Measurements from ENCODE around the gene PCDHGA8.

The PCDHGA8 gene

DNA sequence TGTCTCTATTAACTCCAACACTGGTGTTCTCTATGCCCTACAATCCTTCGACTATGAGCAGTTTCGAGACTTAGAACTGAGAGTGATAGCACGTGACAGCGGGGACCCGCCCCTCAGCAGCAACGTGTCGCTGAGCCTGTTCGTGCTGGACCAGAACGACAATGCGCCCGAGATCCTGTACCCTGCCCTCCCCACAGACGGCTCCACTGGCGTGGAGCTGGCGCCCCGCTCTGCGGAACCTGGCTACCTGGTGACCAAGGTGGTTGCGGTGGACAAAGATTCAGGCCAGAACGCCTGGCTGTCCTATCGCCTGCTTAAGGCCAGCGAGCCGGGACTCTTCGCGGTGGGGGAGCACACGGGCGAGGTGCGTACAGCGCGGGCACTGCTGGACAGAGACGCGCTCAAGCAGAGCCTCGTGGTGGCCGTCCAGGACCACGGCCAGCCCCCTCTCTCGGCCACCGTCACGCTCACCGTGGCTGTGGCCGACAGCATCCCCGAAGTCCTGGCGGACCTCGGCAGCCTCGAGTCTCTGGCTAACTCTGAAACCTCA is 30.4 kb downstream of the PCDHGA8 start:
- H3K4ac ChIP-seq (ENCODE audit: low read depth in 1 of 2, low read length in 2 of 2) = no peak overlapping the region
- no peak overlapping the region for H3K18ac ChIP-seq (ENCODE audit: low read depth in 1 of 2, low read length in 2 of 2)
- WGBS = 97% methylated on average over 42 of the region's 42 CpGs
- H3K9ac ChIP-seq (ENCODE audit: low read length) = no peak overlapping the region
- H3K36me3 ChIP-seq (ENCODE audit: control insufficient read depth in 1 of 2, insufficient read depth in 2 of 2, low read depth in 1 of 2, low read length in 2 of 2) = peaks cover 29 to 54% of the 10 kb centered on the region in 2 experiments
- H3K23ac ChIP-seq (ENCODE audit: low read length in 2 of 2) = no peak overlapping the region
- no peak for DNase-seq
- H2AK5ac ChIP-seq (ENCODE audit: low read length, severe bottlenecking) = no peak overlapping the region
- no peak overlapping the region for H2BK120ac ChIP-seq (ENCODE audit: low read depth, low read length)
- H3K9me3 ChIP-seq (ENCODE audit: control insufficient read depth, low read length) = peaks cover 38% of the 10 kb centered on the region
- no peak overlapping the region for H2AFZ ChIP-seq (ENCODE audit: low read depth, low read length)
- H3K4me2 ChIP-seq (ENCODE audit: low read length, poor library complexity, severe bottlenecking) = no peak overlapping the region
- H2BK15ac ChIP-seq (ENCODE audit: low read depth, poor library complexity, severe bottlenecking) = no peak overlapping the region
- H3K4me1 ChIP-seq (ENCODE audit: control insufficient read depth, insufficient read depth, low read depth, low read length) = peaks cover 10% of the 10 kb centered on the region
- no peak overlapping the region for H4K8ac ChIP-seq (ENCODE audit: low read length)
- no peaks in the 10 kb centered on the region for H3K27me3 ChIP-seq (ENCODE audit: control insufficient read depth in 1 of 2, insufficient read depth in 1 of 2, low read length in 2 of 2)
- H2BK5ac ChIP-seq (ENCODE audit: low read depth, low read length, poor library complexity, severe bottlenecking) = no peak overlapping the region
- H3K79me1 ChIP-seq (replicated peaks; ENCODE audit: low read length, poor library complexity, severe bottlenecking) = peaks cover 53% of the 10 kb centered on the region
- no peak overlapping the region for H4K91ac ChIP-seq (ENCODE audit: low read length)
- H3K14ac ChIP-seq (ENCODE audit: low read length in 2 of 2) = no peak overlapping the region
- peak overlapping the region in 1 of 2 experiments; percentile 80 for H3K4me3 ChIP-seq (ENCODE audit: insufficient read depth in 1 of 2, low read depth in 1 of 2, low read length in 2 of 2)
- no peak overlapping the region for H3K27ac ChIP-seq (ENCODE audit: low read length, poor library complexity, severe bottlenecking)
- no peak overlapping the region for H2BK12ac ChIP-seq (ENCODE audit: low read length in 2 of 2)

DNA sequence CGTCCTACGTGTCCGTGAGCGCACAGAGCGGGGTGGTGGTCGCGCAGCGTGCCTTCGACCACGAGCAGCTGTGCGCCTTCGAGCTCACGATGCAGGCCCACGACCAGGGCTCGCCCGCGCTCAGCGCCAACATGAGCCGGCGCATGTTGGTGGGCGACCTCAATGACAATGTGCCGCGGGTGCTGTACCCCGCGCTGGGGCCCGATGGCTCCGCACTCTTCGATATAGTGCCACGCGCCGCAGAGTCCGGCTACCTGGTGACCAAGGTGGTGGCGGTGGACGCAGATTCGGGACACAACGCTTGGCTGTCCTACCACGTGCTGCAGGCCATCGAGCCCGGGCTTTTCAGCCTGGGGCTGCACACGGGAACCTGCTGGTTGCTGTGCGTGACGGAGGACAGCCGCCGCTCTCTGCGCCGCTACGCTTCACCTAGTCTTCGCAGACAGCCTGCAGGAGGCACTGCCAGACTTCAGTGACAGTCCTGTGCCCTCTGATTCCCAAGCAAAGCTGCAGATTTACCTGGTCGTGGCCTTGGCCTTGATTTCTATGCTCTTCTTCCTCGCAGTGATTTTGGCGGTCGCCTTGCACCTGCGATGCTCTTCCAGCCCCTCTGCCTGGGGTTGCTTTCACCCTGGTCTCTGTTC is 35.5 kb downstream of the PCDHGA8 start:
- 98% methylated on average over 53 of the region's 53 CpGs for WGBS
- H4K91ac ChIP-seq (ENCODE audit: low read length) = no peak overlapping the region
- no peak overlapping the region for H2AK5ac ChIP-seq (ENCODE audit: low read length, severe bottlenecking)
- H3K14ac ChIP-seq (ENCODE audit: low read length in 2 of 2) = no peak overlapping the region
- no peak overlapping the region for H3K23ac ChIP-seq (ENCODE audit: low read length in 2 of 2)
- peaks cover 30 to 43% of the 10 kb centered on the region in 2 experiments for H3K36me3 ChIP-seq (ENCODE audit: control insufficient read depth in 1 of 2, insufficient read depth in 2 of 2, low read depth in 1 of 2, low read length in 2 of 2)
- no peaks in the 10 kb centered on the region for H3K27me3 ChIP-seq (ENCODE audit: control insufficient read depth in 1 of 2, insufficient read depth in 1 of 2, low read length in 2 of 2)
- H2AFZ ChIP-seq (ENCODE audit: low read depth, low read length) = no peak overlapping the region
- H2BK120ac ChIP-seq (ENCODE audit: low read depth, low read length) = no peak overlapping the region
- peaks cover 2% of the 10 kb centered on the region for H3K4me1 ChIP-seq (ENCODE audit: control insufficient read depth, insufficient read depth, low read depth, low read length)
- no peak overlapping the region for H3K4ac ChIP-seq (ENCODE audit: low read depth in 1 of 2, low read length in 2 of 2)
- no peak for DNase-seq
- H4K8ac ChIP-seq (ENCODE audit: low read length) = no peak overlapping the region
- no peak overlapping the region for H3K4me2 ChIP-seq (ENCODE audit: low read length, poor library complexity, severe bottlenecking)
- peak overlapping the region; percentile 31 to 39 for H3K4me3 ChIP-seq (ENCODE audit: insufficient read depth in 1 of 2, low read depth in 1 of 2, low read length in 2 of 2)
- H2BK15ac ChIP-seq (ENCODE audit: low read depth, poor library complexity, severe bottlenecking) = no peak overlapping the region
- H3K27ac ChIP-seq (ENCODE audit: low read length, poor library complexity, severe bottlenecking) = no peak overlapping the region
- H2BK5ac ChIP-seq (ENCODE audit: low read depth, low read length, poor library complexity, severe bottlenecking) = no peak overlapping the region
- H2BK12ac ChIP-seq (ENCODE audit: low read length in 2 of 2) = no peak overlapping the region
- no peak overlapping the region for H3K9ac ChIP-seq (ENCODE audit: low read length)
- peaks cover 28% of the 10 kb centered on the region for H3K79me1 ChIP-seq (replicated peaks; ENCODE audit: low read length, poor library complexity, severe bottlenecking)
- H3K18ac ChIP-seq (ENCODE audit: low read depth in 1 of 2, low read length in 2 of 2) = no peak overlapping the region
- H3K9me3 ChIP-seq (ENCODE audit: control insufficient read depth, low read length) = peaks cover 30% of the 10 kb centered on the region

DNA sequence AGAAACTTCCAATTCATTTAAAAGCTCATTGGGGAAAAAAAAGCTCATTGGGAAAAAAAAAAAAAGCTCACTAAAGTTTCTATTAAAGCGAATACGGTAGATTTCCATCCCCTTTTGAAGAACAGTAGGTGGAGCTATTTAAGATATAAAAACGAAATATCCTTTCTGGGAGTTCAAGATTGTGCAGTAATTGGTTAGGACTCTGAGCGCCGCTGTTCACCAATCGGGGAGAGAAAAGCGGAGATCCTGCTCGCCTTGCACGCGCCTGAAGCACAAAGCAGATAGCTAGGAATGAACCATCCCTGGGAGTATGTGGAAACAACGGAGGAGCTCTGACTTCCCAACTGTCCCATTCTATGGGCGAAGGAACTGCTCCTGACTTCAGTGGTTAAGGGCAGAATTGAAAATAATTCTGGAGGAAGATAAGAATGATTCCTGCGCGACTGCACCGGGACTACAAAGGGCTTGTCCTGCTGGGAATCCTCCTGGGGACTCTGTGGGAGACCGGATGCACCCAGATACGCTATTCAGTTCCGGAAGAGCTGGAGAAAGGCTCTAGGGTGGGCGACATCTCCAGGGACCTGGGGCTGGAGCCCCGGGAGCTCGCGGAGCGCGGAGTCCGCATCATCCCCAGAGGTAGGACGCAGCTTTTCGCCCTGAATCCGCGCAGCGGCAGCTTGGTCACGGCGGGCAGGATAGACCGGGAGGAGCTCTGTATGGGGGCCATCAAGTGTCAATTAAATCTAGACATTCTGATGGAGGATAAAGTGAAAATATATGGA is 38.1 kb downstream of the PCDHGA8 start, which contains the start of gene PCDHGA12:
TSS of gene PCDHGA12 (plus strand) at position 176 of the 782 bp plus-strand sequence. CDS start at position 429, 253 bp downstream.
- Histone ChIP-seq H3K4me3 (ENCODE audit: insufficient read depth in 1 of 2, low read depth in 1 of 2, low read length in 2 of 2) (peak within 1 kb of the TSS in 1 of 2 experiments; percentile 80), H3K18ac (ENCODE audit: low read depth in 1 of 2, low read length in 2 of 2) (no peak within 1 kb of the TSS), H4K91ac (ENCODE audit: low read length) (no peak within 1 kb of the TSS), H2AK5ac (ENCODE audit: low read length, severe bottlenecking) (no peak within 1 kb of the TSS), H3K9me3 (ENCODE audit: control insufficient read depth, low read length) (peaks cover 25% of the 10 kb centered on the region), H2BK15ac (ENCODE audit: low read depth, poor library complexity, severe bottlenecking) (no peak within 1 kb of the TSS), H2AFZ (ENCODE audit: low read depth, low read length) (no peak within 1 kb of the TSS), H3K36me3 (ENCODE audit: control insufficient read depth in 1 of 2, insufficient read depth in 2 of 2, low read depth in 1 of 2, low read length in 2 of 2) (peaks cover 24 to 37% of the 10 kb centered on the region in 2 experiments), H3K27me3 (ENCODE audit: control insufficient read depth in 1 of 2, insufficient read depth in 1 of 2, low read length in 2 of 2) (no peaks in the 10 kb centered on the region), H3K27ac (ENCODE audit: low read length, poor library complexity, severe bottlenecking) (no peak within 1 kb of the TSS), H3K4ac (ENCODE audit: low read depth in 1 of 2, low read length in 2 of 2) (no peak within 1 kb of the TSS), H3K23ac (ENCODE audit: low read length in 2 of 2) (no peak within 1 kb of the TSS), H4K8ac (ENCODE audit: low read length) (no peak within 1 kb of the TSS), H3K4me2 (ENCODE audit: low read length, poor library complexity, severe bottlenecking) (no peak within 1 kb of the TSS), H3K4me1 (ENCODE audit: control insufficient read depth, insufficient read depth, low read depth, low read length) (peaks cover 2% of the 10 kb centered on the region), H3K9ac (ENCODE audit: low read length) (peak within 1 kb of the TSS; percentile 79), H2BK12ac (ENCODE audit: low read length in 2 of 2) (no peak within 1 kb of the TSS), H2BK120ac (ENCODE audit: low read depth, low read length) (no peak within 1 kb of the TSS), H3K14ac (ENCODE audit: low read length in 2 of 2) (no peak within 1 kb of the TSS), H2BK5ac (ENCODE audit: low read depth, low read length, poor library complexity, severe bottlenecking) (no peak within 1 kb of the TSS), H3K79me1 (replicated peaks; ENCODE audit: low read length, poor library complexity, severe bottlenecking) (peaks cover 23% of the 10 kb centered on the region)
- WGBS = 98% methylated on average over 32 of the region's 33 CpGs
- no peak for DNase-seq

DNA sequence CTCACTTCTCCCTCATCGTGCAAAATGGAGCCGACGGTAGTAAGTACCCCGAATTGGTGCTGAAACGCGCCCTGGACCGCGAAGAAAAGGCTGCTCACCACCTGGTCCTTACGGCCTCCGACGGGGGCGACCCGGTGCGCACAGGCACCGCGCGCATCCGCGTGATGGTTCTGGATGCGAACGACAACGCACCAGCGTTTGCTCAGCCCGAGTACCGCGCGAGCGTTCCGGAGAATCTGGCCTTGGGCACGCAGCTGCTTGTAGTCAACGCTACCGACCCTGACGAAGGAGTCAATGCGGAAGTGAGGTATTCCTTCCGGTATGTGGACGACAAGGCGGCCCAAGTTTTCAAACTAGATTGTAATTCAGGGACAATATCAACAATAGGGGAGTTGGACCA is 38.9 kb downstream of the PCDHGA8 start:
- Histone ChIP-seq H3K4me2 (ENCODE audit: low read length, poor library complexity, severe bottlenecking) (no peak overlapping the region), H3K9me3 (ENCODE audit: control insufficient read depth, low read length) (peaks cover 25% of the 10 kb centered on the region), H3K23ac (ENCODE audit: low read length in 2 of 2) (no peak overlapping the region), H2BK120ac (ENCODE audit: low read depth, low read length) (no peak overlapping the region), H3K79me1 (replicated peaks; ENCODE audit: low read length, poor library complexity, severe bottlenecking) (peaks cover 18% of the 10 kb centered on the region), H3K4ac (ENCODE audit: low read depth in 1 of 2, low read length in 2 of 2) (no peak overlapping the region), H3K9ac (ENCODE audit: low read length) (peak overlapping the region; percentile 79), H2BK15ac (ENCODE audit: low read depth, poor library complexity, severe bottlenecking) (no peak overlapping the region), H3K27ac (ENCODE audit: low read length, poor library complexity, severe bottlenecking) (no peak overlapping the region), H2BK5ac (ENCODE audit: low read depth, low read length, poor library complexity, severe bottlenecking) (no peak overlapping the region), H3K36me3 (ENCODE audit: control insufficient read depth in 1 of 2, insufficient read depth in 2 of 2, low read depth in 1 of 2, low read length in 2 of 2) (peaks cover 19 to 33% of the 10 kb centered on the region in 2 experiments), H2AK5ac (ENCODE audit: low read length, severe bottlenecking) (no peak overlapping the region), H3K18ac (ENCODE audit: low read depth in 1 of 2, low read length in 2 of 2) (no peak overlapping the region), H4K91ac (ENCODE audit: low read length) (no peak overlapping the region), H2BK12ac (ENCODE audit: low read length in 2 of 2) (no peak overlapping the region), H3K4me1 (ENCODE audit: control insufficient read depth, insufficient read depth, low read depth, low read length) (peaks cover 2% of the 10 kb centered on the region), H3K4me3 (ENCODE audit: insufficient read depth in 1 of 2, low read depth in 1 of 2, low read length in 2 of 2) (peak overlapping the region in 1 of 2 experiments; percentile 80), H3K14ac (ENCODE audit: low read length in 2 of 2) (no peak overlapping the region), H2AFZ (ENCODE audit: low read depth, low read length) (no peak overlapping the region), H4K8ac (ENCODE audit: low read length) (no peak overlapping the region), H3K27me3 (ENCODE audit: control insufficient read depth in 1 of 2, insufficient read depth in 1 of 2, low read length in 2 of 2) (no peaks in the 10 kb centered on the region)
- DNase-seq = no peak
- whole genome bisulfite sequencing = 97% methylated on average over 37 of the region's 37 CpGs

Measured in mesenchymal stem cell (in vitro differentiated cells and primary cell).